Measurements from ENCODE around the gene MRPS15. TPM values are rescaled to one million over a fixed set of nuclear protein-coding genes. Genes with fewer than 3 reads are reported as not detected.

Gene MRPS15
- total RNA-seq, 1 experiment from 2014 or later = 104 TPM

- Histone ChIP-seq H3K36me3 (no peaks in the 10 kb centered on the region), H3K9me3 (no peaks in the 10 kb centered on the region), H3K4me3 (no peak overlapping the region), H3K27me3 (no peaks in the 10 kb centered on the region)
- DNase-seq = no peak
These were observed 7.9 kb upstream of the MRPS15 start for GRCh38 chr1:36471830-36472641.

- Histone ChIP-seq H3K36me3 (no peaks in the 10 kb centered on the region; the same call in 1 of the 2 replicates), H3K9me3 (no peaks in the 10 kb centered on the region; the same call in 1 of the 2 replicates), H3K4me3 (no peak overlapping the region), H3K27me3 (no peaks in the 10 kb centered on the region)
- DNase-seq = no peak
These were observed 5.0 kb upstream of the MRPS15 start for GRCh38 chr1:36469163-36469562.

- H3K4me3 ChIP-seq = no peak overlapping the region
- no peaks in the 10 kb centered on the region; the same call in 1 of the 2 replicates for H3K9me3 ChIP-seq
- H3K36me3 ChIP-seq = peaks cover 3% of the 10 kb centered on the region; the same call in 1 of the 2 replicates
- no peak for DNase-seq
- H3K27me3 ChIP-seq = no peaks in the 10 kb centered on the region
These were observed 3.7 kb upstream of the MRPS15 start for GRCh38 chr1:36467700-36468455.

GRCh38 chr1:36467027-36467410, 2.8 kb upstream of the MRPS15 start:
- no peak for DNase-seq
- Histone ChIP-seq H3K27me3 (no peaks in the 10 kb centered on the region), H3K9me3 (no peaks in the 10 kb centered on the region; the same call in 1 of the 2 replicates), H3K36me3 (peaks cover 9% of the 10 kb centered on the region), H3K4me3 (no peak overlapping the region)

- Histone ChIP-seq H3K9me3 (no peaks in the 10 kb centered on the region; the same call in 1 of the 2 replicates), H3K27me3 (no peaks in the 10 kb centered on the region), H3K4me3 (no peak overlapping the region), H3K36me3 (peaks cover 12% of the 10 kb centered on the region)
- DNase-seq = no peak
These were observed 2.3 kb upstream of the MRPS15 start for GRCh38 chr1:36466370-36467026.

- H3K4me3 ChIP-seq = no peak overlapping the region
- no peaks in the 10 kb centered on the region for H3K27me3 ChIP-seq
- no peaks in the 10 kb centered on the region; the same call in 1 of the 2 replicates for H3K9me3 ChIP-seq
- DNase-seq = peak; percentile 34
- H3K36me3 ChIP-seq = peaks cover 17% of the 10 kb centered on the region
These were observed 1.7 kb upstream of the MRPS15 start for GRCh38 chr1:36465731-36466369.

GRCh38 chr1:36464605-36465393, 615 bp upstream of the MRPS15 start:
- H3K9me3 ChIP-seq = no peaks in the 10 kb centered on the region; the same call in 1 of the 2 replicates
- DNase-seq = no peak
- peak overlapping the region; percentile 100 for H3K4me3 ChIP-seq
- H3K36me3 ChIP-seq = peaks cover 25% of the 10 kb centered on the region
- no peaks in the 10 kb centered on the region for H3K27me3 ChIP-seq

GRCh38 chr1:36463463-36463802, 751 bp downstream of the MRPS15 start:
- Histone ChIP-seq H3K27me3 (no peaks in the 10 kb centered on the region), H3K36me3 (peaks cover 31% of the 10 kb centered on the region), H3K4me3 (peak overlapping the region; percentile 100), H3K9me3 (no peaks in the 10 kb centered on the region; the same call in 1 of the 2 replicates)
- no peak for DNase-seq

- no peaks in the 10 kb centered on the region for H3K27me3 ChIP-seq
- no peaks in the 10 kb centered on the region for H3K9me3 ChIP-seq
- H3K36me3 ChIP-seq = peaks cover 61% of the 10 kb centered on the region
- no peak overlapping the region for H3K4me3 ChIP-seq
- no peak for DNase-seq
These were observed 5.3 kb downstream of the MRPS15 start for GRCh38 chr1:36458910-36459309.

GRCh38 chr1:36457691-36458090, 6.5 kb downstream of the MRPS15 start:
- no peaks in the 10 kb centered on the region for H3K9me3 ChIP-seq
- H3K36me3 ChIP-seq = peaks cover 60% of the 10 kb centered on the region
- no peak overlapping the region for H3K4me3 ChIP-seq
- no peaks in the 10 kb centered on the region for H3K27me3 ChIP-seq
- DNase-seq = no peak

- no peak for DNase-seq
- Histone ChIP-seq H3K9me3 (no peaks in the 10 kb centered on the region), H3K36me3 (peaks cover 51% of the 10 kb centered on the region), H3K27me3 (no peaks in the 10 kb centered on the region), H3K4me3 (no peak overlapping the region)
These were observed 7.7 kb downstream of the MRPS15 start for GRCh38 chr1:36456391-36456928.

GRCh38 chr1:36455386-36455785, 8.8 kb downstream of the MRPS15 start:
- Histone ChIP-seq H3K36me3 (peaks cover 41% of the 10 kb centered on the region), H3K9me3 (no peaks in the 10 kb centered on the region), H3K27me3 (no peaks in the 10 kb centered on the region), H3K4me3 (no peak overlapping the region)
- no peak for DNase-seq

- Histone ChIP-seq H3K4me3 (no peak overlapping the region), H3K36me3 (peaks cover 35% of the 10 kb centered on the region), H3K27me3 (no peaks in the 10 kb centered on the region), H3K9me3 (no peaks in the 10 kb centered on the region)
- DNase-seq = no peak
These were observed 10.4 kb downstream of the MRPS15 start for GRCh38 chr1:36453600-36454388.

GRCh38 chr1:36453051-36453450, 11.1 kb downstream of the MRPS15 start:
- DNase-seq = no peak
- Histone ChIP-seq H3K36me3 (peaks cover 30% of the 10 kb centered on the region), H3K27me3 (no peaks in the 10 kb centered on the region), H3K9me3 (no peaks in the 10 kb centered on the region), H3K4me3 (no peak overlapping the region)

GRCh38 chr1:36450919-36451305, 13.3 kb downstream of the MRPS15 start:
- DNase-seq = no peak
- Histone ChIP-seq H3K9me3 (no peaks in the 10 kb centered on the region), H3K4me3 (peak overlapping the region; percentile 75), H3K36me3 (peaks cover 14% of the 10 kb centered on the region), H3K27me3 (no peaks in the 10 kb centered on the region)
